Stomach (tissue), 9 donors: ENCODE results near the gene RSPRY1. TPM values are rescaled to one million over a fixed set of nuclear protein-coding genes. Genes with fewer than 3 reads are reported as not detected.

ENCODE experiments used
- DNase-seq, 2 donors: peaks; one replicate each; pipeline versions ENCODE4 v3.0.0 to v3.0.0-alpha.2; 2013 to 2019
- H3K27ac ChIP-seq, 5 donors: fragments of 200-600 bp in 4 of 5; sonication (generic) in 4 of 5; one replicate each; pipeline ENCODE4 v1.5.1; 2013 to 2019; ENCODE audit warnings: mild to moderate bottlenecking in 1 of 5, moderate library complexity in 1 of 5
- H3K27me3 ChIP-seq, 3 donors: fragments of 200-600 bp; sonication (generic); one replicate each; pipeline ENCODE4 v1.5.1; 2017 to 2019; ENCODE audit warnings: mixed run types in 1 of 3
- H3K36me3 ChIP-seq, 4 donors: fragments of 200-600 bp; sonication (generic); 1 replicate in 3 of 4; 2 replicates in 1 of 4; pipeline ENCODE4 v1.5.1; 2016 to 2019
- H3K4me1 ChIP-seq, 4 donors: fragments of 200-600 bp; sonication (generic); one replicate each; pipeline ENCODE4 v1.5.1; 2016 to 2019
- H3K4me3 ChIP-seq, 4 donors: fragments of 200-600 bp; sonication (generic) in 3 of 4; one replicate each; pipeline ENCODE4 v1.5.1; 2016 to 2019; ENCODE audit warnings: mild to moderate bottlenecking in 1 of 4
- H3K9me3 ChIP-seq, 4 donors: fragments of 200-600 bp; sonication (generic); one replicate each; pipeline ENCODE4 v1.5.1; 2016 to 2019
- CTCF ChIP-seq, 7 experiments: fragments of 450-650 bp in 4 of 7; fragments of 200-600 bp in 3 of 7; sonication (generic) in 3 of 7; IDR thresholded peaks; one replicate each; pipeline ENCODE4 v1.5.1; 2016 to 2019; ENCODE audit warnings: antibody characterized with exemption in 7 of 7, control low read depth in 2 of 7, mild to moderate bottlenecking in 1 of 7
- EP300 ChIP-seq: sonication (generic); formaldehyde crosslinking; IDR thresholded peaks from one replicate; pipeline ENCODE4 v1.6.1; 2017; ENCODE audit warnings: antibody characterized with exemption
- POLR2A ChIP-seq, 4 donors: fragments of 450-650 bp; IDR thresholded peaks; one replicate each; pipeline ENCODE4 v1.6.1; 2016; ENCODE audit warnings: antibody characterized with exemption in 4 of 4, control low read depth in 2 of 4, mild to moderate bottlenecking in 1 of 4, moderate library complexity in 1 of 4
- POLR2AphosphoS5 ChIP-seq, 3 donors: sonication (generic); formaldehyde crosslinking; IDR thresholded peaks; one replicate each; pipeline ENCODE4 v1.6.1; 2016; ENCODE audit warnings: antibody characterized with exemption in 3 of 3
- WGBS, 5 donors: extraction: QIAGEN DNeasy Blood & Tissue Kit in 3 of 5; methylation state at CpG; one replicate each; pipeline versions ENCODE4 v1.1.5 to v1.1.7; 2013 to 2018; 5-methylcytosine and 5-hydroxymethylcytosine counted together
- intact Hi-C: fragments of 100-400 bp; cut with DNase I; formaldehyde crosslinking; loops from one replicate; pipeline ENCODE4 v1.15.1; 2023; ENCODE audit warnings: low total_unique reads
- polyA plus RNA-seq, 3 donors: library from polyadenylated mRNA; stranded (reverse); fragments of 200-250 nt; gene quantifications; one replicate each; pipeline ENCODE4 v1.2.3, GENCODE V29; 2013
- total RNA-seq, 5 donors: library from RNA; depleted of rRNA; stranded (reverse); fragments of >200 nt; gene quantifications; one replicate each; pipeline versions ENCODE4 v1.1.0 to v1.2.3, GENCODE V29; 2014 to 2016
- donor health status: healthy with polysubstance abuse.
- donor health status: Bipolar disorder and iron deficiency.
- donor health status: healthy.

Gene RSPRY1
- total and polyA plus RNA-seq, 8 donors, result 5.5 to 110 (median 13.3) TPM

DNA sequence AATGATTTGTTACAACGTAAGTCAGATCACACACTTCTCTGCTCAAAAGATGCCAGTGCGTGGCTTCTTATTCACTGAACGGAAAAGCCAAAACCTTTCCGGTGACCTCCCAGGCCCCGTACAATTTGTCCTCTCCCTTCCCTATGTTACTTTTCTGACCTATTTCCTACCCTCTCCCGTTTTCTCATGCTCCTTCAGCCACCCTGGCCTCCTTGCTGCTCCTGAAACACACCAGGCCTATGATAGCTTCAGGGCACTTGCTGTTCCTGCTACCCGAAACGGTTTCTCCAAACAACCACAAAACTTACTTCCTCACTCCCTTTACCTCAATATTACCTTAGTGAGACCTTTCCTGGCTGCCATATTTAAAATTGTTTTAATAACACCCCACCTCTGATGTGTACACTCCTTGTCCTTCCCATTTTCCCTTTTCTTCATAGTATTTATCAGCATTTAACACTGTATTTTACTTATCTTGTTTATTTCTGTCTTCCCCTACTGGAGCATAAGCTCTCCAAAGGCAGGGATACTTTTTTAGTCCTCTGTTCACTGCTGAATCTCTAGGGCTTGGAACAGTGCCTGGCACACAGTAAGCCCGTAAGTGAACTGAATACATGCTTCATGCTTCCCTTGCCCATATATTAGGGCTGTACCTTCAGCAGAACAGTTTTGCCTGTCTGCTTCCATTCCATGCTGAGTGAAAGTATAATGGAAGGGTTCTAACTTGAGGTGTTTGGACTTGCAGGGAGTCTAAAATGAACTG lies 48.0 kb downstream of the RSPRY1 start:
- Histone ChIP-seq H3K9me3 (no peaks in the 10 kb centered on the region), H3K27ac (no peak overlapping the region), H3K4me1 (peaks cover 0 to 7% (median 1%) of the 10 kb centered on the region in 4 donors), H3K4me3 (no peak overlapping the region), H3K36me3 (peaks cover 54 to 100% (median 99%) of the 10 kb centered on the region in 4 donors), H3K27me3 (no peaks in the 10 kb centered on the region)
- no peak for DNase-seq
- intact Hi-C loops, result no loop called here
- 87 to 93% (median 91%) methylated on average over 9 of the region's 9 CpGs for WGBS, 5 donors
- TF ChIP-seq EP300 (no peak), CTCF (IDR thresholded peaks at IDR 0.05) (no peak), POLR2A (IDR thresholded peaks at IDR 0.05) (no peak), POLR2AphosphoS5 (IDR thresholded peaks at IDR 0.05) (no peak)

DNA sequence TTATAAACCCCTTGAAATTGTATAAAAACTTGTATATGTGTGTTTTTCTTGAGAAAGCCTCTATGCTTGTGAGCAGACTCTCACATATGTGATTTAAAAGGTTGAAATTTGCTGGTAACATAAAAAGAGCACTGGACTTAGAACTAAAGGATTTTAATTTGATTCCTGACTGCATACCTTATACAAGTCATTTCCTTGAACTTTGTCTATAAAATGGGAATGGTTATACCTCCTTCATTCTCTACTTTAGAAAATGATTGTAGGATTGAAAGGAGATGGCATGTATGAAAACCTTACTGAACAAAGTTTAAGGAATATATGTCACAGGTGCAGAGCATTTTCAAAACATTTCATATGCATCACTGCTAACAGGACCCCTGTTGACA lies 48.6 kb downstream of the RSPRY1 start:
- Histone ChIP-seq H3K27ac (peak overlapping the region in 1 of 5 donors; percentile 10), H3K36me3 (peaks cover 54 to 100% (median 99%) of the 10 kb centered on the region in 4 donors)
- intact Hi-C loops, result no loop called here

GRCh38 chr16:57235128-57236021 lies 49.2 kb downstream of the RSPRY1 start:
- DNase-seq, result peak in 1 of 2 donors; percentile 51
- intact Hi-C loops, result no loop called here
- no peak for TF ChIP-seq CTCF (IDR thresholded peaks at IDR 0.05)
- no peak for TF ChIP-seq EP300
- H3K36me3 ChIP-seq, result peaks cover 50 to 100% (median 98%) of the 10 kb centered on the region in 4 donors
- 60 to 74% (median 62%) methylated on average over 8 of the region's 8 CpGs for WGBS, 5 donors
- no peak overlapping the region for H3K4me3 ChIP-seq
- H3K27ac ChIP-seq, result peak overlapping the region in 1 of 5 donors; percentile 10
- peaks cover 0 to 7% (median 1%) of the 10 kb centered on the region in 4 donors for H3K4me1 ChIP-seq
- no peaks in the 10 kb centered on the region for H3K9me3 ChIP-seq
- no peaks in the 10 kb centered on the region for H3K27me3 ChIP-seq

More for the DNA sequence above, 48.6 kb downstream of the RSPRY1 start:
- Histone ChIP-seq H3K4me1 (peaks cover 0 to 7% (median 1%) of the 10 kb centered on the region in 4 donors), H3K27me3 (no peaks in the 10 kb centered on the region), H3K9me3 (no peaks in the 10 kb centered on the region), H3K4me3 (no peak overlapping the region)
- TF ChIP-seq CTCF (IDR thresholded peaks at IDR 0.05) (no peak), POLR2A (IDR thresholded peaks at IDR 0.05) (no peak), POLR2AphosphoS5 (IDR thresholded peaks at IDR 0.05) (no peak), EP300 (no peak)
- DNase-seq, result no peak

GRCh38 chr16:57236022-57236350 lies 49.9 kb downstream of the RSPRY1 start:
- Histone ChIP-seq H3K4me3 (no peak overlapping the region), H3K27ac (no peak overlapping the region), H3K9me3 (no peaks in the 10 kb centered on the region), H3K4me1 (peaks cover 0 to 7% (median 1%) of the 10 kb centered on the region in 4 donors), H3K36me3 (peaks cover 44 to 97% (median 95%) of the 10 kb centered on the region in 4 donors), H3K27me3 (no peaks in the 10 kb centered on the region)
- intact Hi-C loops, result no loop called here
- no peak for TF ChIP-seq EP300
- TF ChIP-seq POLR2AphosphoS5 (IDR thresholded peaks at IDR 0.05), result no peak
- TF ChIP-seq POLR2A (IDR thresholded peaks at IDR 0.05), result no peak
- TF ChIP-seq CTCF (IDR thresholded peaks at IDR 0.05), result no peak
- DNase-seq, result no peak
